IPS DF 19.7 (cell line): ENCODE data around the gene MISFA.
"Not testable (repeated sequence)": the region's sequence is repeated elsewhere in the genome, so short reads cannot be mapped to it uniquely, and the experiment has no call there.

Experiments
- DNase-seq: peaks from one replicate; pipeline ENCODE4 v3.0.0-alpha.2; 2013; ENCODE audit warnings: low read depth, low spot score

Gene MISFA

GRCh38 chr11:18599739-18600230 lies at the start of gene MISFA:
Gene MISFA, plus strand, starts transcription at chr11:18599789. Its CDS starts 140 bp downstream, at chr11:18599929.
- no peak for DNase-seq

GRCh38 chr11:18563090-18563730 lies 36.4 kb upstream of the MISFA start:
- no peak for DNase-seq

DNA sequence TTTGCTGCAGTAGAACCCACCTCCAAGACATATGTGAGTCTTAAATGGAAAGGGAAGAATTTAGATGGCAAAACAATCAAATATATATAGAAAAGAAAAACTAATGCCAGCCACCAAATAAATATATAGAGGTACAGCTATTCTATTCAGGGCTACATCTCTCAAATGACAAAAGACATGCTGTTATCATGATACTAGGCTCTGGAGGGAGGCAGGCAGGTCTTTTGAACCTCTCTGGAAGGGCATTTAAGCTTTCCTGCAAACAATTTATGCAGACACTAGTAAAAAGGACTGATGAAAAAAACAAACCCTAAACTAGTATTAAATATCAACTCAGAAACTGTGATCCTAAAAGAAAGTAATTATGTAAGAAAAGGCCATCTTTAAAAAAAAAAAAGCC lies 35.4 kb upstream of the MISFA start:
- no peak for DNase-seq

DNA sequence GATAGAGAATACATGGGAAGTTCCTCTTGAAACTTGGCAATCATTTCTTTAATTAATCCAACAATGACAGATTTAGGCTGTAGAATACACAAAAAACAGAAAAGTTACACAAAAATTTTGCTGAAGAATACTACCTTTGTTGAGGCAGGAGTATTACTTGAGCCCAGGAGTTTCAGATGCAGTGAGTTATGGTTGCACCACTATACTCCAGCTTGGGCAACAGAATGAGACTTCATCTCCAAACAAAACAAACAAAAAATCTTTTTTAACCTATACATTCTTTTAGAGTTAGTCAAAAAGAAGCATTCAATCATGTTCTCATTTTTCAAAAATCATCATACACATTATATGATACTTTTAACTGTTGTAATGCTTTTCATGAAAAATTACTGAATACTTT lies 33.2 kb upstream of the MISFA start:
- no peak for DNase-seq

- no peak for DNase-seq
These were observed 32.5 kb upstream of the MISFA start for GRCh38 chr11:18567081-18567480.

DNA sequence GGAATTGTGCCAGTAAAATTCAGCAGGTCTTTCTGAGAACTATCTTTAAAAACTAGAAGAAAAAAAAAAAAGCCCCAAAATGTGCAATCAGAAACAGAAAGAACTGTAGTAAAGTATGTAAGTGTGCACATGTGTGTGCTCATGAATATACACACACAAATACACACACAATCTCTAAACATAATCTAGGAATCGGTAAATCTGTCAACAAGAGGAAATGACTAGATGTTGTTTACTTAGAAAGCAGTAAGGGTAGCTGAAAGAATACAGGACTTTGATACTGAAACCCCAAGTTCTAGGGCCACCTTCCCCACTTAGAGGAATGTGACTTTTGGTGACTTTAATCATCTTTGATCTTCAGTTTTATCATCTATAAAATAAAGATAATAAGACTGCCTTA lies 24.2 kb upstream of the MISFA start:
- DNase-seq, result no peak

GRCh38 chr11:18578975-18579598 lies 20.5 kb upstream of the MISFA start:
- no peak for DNase-seq

DNA sequence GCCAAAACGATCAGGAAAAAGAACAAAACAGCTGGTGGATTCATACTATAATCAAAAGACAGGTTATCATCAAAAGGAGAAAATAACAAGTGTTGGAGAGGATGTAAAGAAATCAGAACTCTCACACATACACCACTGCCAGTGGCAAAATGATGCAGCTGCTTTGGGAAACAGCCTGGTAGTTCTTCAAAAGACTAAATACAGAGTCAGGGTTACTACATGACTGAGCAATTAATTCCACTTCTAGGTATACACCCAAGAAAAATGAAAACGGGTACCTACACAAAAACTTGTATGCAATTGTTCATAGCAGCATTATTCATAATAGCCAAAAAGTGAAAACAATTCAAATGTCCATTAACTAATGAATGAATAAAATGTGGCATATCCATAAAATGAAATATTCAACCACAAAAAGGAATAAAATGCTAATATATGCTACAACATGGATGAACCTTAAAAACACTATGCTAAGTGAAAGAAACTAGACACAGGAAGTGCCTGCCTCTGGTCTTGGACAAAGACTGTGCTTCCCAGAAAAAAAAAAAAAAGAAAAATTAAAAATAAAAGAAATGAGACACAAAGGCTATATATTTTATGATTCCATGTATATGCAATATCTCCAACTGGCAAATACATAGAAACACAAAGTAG lies 19.3 kb upstream of the MISFA start:
- no peak for DNase-seq

- DNase-seq, result no peak
These were observed 17.8 kb upstream of the MISFA start for GRCh38 chr11:18581825-18582224.

GRCh38 chr11:18588297-18589252 lies 11.0 kb upstream of the MISFA start, which contains the start of gene UEVLD:
Gene UEVLD, minus strand, starts transcription at chr11:18588734. Its CDS starts 80 bp downstream, at chr11:18588654.
- peak; percentile 61 for DNase-seq

- DNase-seq, result no peak
These were observed 9.0 kb upstream of the MISFA start for GRCh38 chr11:18590571-18590970.

DNA sequence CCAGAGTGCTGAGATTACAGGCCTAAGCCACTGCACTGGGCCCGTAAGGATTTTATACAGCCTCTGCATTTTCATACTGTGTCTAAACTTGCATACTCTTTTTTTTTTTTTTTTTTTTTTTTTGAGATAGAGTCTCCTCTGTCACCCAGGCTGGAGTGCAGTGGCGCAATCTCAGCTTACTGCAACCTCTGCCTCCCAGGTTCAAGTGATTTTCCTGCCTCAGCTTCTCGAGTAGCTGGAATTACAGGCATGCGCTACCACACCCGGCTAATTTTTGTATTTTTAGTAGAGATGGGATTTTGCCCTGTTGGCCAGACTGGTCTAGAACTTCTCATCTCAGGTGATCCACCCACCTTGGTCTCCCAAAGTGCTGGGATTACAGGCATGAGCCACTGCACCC lies 5.5 kb upstream of the MISFA start:
- DNase-seq, result not testable (repeated sequence)

DNA sequence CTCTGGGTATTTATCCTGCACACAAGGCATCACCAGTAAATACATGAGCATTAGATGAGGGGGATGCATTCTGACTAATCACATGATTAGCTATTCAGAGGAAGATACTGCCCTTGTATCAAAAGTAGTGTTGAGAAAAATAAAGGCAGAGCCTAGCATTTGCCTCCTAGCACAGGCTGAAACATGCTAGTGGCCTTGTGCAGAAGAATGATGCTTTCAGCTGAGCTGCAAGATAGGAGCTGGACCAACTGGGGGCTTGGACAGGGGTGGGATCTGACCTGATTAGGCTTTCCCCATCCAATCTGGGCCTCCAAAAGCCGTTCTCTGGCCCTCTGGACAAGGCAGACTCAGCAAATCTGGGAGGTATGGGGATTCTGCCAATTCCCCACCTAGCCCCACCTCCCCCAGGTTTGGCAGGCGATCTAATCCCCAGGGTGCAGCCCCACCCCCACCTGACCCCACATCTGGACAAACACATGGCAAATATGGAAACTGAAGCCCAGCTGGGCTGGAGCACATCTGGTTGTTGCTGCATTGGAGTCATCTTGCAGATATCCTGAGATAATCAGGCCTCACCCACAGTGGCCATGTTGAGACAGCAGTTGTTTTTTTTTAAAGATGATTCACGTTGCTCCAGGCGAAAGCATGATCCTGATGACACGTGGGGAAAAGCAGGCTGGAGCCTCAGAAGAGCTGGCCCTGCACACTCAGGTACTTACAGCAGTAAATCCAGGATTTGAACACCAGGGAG lies 4.4 kb upstream of the MISFA start:
- no peak for DNase-seq

- no peak for DNase-seq
These were observed 1.5 kb downstream of the MISFA start for GRCh38 chr11:18600915-18601569.

GRCh38 chr11:18608376-18608775 lies 8.8 kb downstream of the MISFA start:
- DNase-seq, result no peak

DNA sequence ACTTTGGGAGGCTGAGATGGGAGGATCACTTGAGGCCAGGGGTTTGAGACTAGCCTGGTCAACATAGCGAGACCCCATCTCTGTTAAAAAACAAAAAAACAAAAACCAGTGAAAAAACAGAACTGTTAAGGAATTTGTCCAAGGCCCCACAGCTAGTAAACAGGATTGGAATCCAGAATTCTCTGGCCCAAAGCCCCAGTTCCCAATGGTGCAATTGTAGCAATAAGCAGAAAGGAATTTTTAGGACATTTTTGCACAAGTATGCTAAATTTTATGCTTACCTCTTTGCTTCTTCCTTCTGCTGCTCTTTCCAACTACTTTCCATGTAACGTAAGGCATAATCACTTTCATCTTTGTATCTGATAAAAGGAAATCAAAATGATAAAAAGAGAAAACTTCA lies 11.6 kb downstream of the MISFA start:
- DNase-seq, result no peak

DNA sequence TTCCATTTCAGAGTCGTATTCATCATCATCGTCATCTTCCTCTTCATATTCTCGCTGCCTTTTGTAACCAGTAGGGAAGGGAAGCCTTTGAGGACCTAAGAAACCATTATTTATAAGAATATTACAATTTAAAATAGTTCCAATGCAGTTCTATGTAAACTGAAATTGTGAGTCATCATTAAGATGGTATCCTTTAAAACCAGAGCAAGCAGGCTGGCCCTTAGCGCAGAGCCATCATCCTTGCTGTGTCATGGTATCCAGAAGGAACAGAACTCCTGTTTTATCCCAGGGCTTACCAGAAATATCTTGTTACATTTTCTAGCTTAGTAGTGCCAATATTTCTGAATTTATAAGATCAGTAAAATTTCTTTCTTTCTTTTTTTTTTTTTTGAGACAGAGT lies 12.8 kb downstream of the MISFA start:
- no peak for DNase-seq

DNA sequence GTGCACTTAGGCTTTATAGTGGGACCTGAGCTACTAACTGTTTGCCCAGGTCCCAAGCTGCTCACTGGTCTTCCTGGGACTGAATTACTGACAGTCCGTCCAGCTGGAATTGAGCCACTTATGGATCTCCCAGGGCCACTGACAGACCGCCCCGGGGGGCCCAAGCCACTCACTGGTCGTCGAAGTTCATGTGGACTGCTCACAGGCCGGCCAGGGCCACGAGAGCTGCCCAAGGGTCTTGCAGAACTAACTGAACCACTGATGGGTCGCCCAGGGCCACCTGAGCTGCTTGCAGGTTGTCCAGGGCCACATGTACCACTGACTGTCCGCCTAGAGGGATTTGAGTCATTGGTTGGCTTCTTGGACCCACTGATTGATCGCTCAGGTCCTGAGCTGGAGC lies 15.1 kb downstream of the MISFA start:
- no peak for DNase-seq

DNA sequence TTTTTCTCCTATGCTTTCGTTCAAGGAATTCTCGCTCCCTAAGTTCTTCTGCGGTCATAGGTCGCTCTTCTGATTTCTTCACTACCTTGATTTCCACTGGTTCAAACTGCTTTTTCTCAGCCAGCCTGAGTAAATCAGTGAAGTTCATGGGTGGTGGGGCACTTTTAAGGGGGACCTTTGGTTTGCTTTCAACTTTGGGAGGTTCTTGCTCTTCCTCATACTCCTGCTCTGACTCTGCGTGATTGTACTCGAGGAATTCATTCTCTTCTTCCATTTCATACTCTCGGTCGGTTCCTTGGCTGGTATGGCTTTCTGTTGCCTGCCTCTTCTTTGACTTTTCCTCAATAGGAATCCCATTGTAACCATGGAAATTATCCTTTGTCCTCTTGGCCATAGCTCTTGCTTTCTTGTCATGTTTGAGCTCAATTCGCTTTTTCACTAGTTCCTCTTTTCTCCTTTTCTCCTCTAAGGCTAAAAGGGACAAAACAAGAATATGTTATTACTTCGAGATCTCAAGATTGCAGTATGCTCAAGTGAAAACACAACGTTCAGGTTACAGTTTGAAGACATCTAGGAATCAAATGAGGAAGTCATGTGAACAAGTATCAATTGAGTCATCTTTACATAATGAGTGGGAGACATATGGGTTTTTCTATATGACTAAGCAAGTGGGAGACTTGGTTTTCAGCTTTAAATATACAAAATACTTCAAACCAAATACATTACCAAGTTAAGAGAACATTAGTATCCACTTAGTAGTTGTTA lies 16.2 kb downstream of the MISFA start:
- DNase-seq, result no peak
